Effector CD8-positive, alpha-beta T cell (primary cell): Measurements from ENCODE around the gene TVP23B.
"Not testable (repeated sequence)": the region's sequence is repeated elsewhere in the genome, so short reads cannot be mapped to it uniquely, and the experiment has no call there.

Experiments used
- DNase-seq: peaks from one replicate; lab custom pipeline; 2025; lab: John Stamatoyannopoulos, UW

TVP23B gene

DNA sequence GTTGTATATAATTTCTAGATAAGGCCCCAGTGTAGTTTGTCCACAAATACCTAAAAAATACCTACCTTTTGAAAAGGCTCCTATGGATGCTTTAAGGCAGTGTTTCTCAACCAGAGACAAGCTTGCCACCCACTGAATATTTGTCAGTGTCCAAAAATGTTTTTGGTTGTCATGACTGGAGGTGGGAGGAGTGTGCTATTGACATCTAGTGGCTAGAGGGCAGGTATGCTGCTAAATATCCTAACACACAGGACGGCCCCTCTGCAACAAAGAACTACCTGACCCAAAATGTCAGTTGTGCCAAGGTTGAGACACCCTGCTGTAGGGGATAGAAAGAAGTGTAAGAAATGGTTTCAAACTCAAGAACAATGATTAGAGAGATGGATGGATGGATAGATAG, 10.4 kb downstream of the TVP23B start:
- DNase-seq: not testable (repeated sequence)

DNA sequence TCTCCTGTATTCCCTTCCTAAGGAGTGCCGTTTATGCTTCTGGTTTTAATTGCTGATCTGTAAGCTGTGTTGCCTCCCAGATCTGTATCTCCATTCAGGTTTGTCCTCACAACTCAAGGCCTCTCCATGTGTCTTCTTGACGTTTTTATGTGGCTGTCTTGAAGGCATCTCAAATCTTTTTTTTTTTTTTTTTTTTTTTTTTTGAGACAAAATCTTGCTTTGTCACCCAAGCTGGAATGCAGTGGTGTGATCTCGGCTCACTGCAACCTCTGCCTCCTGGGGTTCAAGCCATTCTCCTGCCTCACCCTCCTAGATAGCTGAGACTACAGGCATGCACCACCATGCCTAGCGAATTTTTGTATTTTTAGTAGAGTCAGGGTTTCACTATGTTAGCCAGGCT, 13.9 kb downstream of the TVP23B start:
- not testable (repeated sequence) for DNase-seq

DNA sequence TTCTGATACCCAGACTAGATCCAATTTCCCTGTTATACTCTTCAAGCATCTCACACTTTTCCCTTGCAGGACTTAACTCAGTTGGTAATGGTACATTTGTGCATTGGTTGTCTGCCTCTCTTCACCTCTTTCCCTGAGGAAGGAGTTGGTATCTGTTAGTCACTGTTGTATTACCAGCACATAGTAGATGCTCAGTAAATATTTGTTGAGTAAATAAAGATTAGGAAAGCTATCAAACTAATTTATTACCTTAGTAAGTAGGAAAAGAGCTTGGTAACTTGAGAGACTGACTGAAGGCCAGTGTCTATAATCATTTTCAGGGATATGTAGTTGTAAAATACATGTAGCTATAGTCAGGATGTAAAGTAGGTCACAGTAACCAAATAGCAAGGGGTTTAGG, 15.9 kb downstream of the TVP23B start:
- not testable (repeated sequence) for DNase-seq

DNA sequence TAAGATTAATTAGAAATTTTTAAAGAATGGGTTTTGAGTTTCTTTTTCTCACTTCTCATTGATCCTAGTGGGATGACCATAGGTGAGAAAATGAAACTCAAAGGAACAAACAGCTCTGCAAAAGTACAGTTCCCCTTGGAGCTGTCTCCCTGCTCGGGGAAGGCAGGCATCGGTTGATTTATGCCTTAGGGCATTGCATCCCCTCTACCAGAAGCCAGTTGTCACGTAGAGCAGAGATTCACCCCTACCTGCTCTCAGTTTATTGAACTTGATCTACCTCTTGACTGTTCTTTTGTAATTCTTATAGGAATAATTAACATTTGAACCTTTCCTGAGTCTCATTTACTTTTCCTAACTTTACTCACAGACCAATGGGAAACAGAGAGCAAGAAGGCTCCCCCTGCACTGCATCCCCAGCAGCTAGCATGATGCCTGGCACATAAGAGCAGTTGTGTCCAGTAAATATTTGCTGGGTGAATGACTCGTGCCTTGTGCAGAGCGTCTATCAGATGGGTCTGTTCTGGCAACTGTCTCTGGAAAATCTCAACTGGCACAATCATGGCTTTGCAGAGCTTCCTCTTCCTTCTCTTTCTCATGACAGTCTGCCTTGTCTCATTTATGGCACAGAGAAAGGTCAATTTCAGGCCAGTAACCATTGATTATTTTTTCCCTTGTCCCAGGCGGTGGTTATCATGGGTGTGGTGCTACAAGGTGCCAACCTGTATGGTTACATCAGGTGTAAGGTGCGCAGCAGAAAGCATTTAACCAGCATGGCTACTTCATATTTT, 22.7 kb downstream of the TVP23B start:
- DNase-seq: not testable (repeated sequence)

DNA sequence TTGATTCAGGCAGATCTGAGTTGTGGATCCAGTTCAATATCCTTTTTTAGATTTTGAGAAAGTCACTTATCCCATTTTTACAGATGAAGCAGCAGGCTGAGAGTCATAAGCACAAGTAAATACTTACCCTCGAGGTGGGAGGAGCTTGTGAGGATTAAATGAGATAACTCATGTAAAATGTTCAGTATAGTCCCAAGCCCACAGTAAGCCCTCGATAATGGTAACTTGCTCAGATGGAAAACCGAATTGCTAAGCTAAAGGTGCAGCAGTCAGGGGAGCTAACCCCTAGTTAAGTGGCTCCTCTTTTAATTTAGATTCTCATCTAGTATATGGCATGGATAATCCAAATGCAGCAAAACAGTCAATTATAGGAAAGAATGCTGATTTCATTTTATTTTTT, 34.9 kb downstream of the TVP23B start:
- not testable (repeated sequence) for DNase-seq

DNA sequence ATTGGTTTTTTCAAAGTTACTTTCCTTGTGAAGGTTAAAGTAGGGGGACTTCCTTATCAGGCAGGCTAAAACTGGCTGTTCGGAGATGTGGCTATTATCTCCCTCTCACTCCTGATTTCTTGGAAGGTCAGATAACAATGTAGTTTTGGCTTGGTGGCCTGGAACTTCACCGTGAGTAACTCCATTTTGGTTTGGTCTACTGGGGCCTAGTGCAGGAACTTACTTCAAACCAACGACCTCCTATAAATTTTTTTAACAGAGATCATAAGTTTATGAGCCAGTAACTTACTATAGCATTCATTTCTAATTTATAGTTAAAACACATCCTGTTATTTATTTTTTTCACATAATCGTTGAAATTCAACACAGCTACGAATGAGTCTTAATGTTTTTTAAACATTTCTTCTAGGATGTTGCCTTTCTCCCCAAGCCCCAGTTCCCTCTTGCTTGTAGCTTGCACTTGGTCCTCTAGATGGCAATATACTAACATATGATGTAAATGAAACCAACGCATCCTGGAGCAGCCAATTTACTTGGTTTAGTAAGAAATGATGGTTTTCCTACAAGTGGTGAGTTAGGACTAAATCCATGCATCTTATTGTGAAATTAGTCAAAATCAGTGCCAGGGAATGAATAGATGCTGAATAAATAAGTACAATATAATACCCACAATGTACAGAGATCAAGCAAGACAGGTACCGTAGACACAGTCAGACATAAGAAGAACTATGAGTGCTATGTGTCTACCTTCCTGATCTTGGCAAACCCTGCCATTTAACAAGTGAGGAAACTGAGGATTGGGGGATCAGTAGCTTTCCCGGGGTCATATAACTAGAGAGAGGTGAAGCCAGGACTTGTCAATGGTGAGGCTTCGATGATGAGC, 35.7 kb downstream of the TVP23B start:
- DNase-seq: not testable (repeated sequence)

DNA sequence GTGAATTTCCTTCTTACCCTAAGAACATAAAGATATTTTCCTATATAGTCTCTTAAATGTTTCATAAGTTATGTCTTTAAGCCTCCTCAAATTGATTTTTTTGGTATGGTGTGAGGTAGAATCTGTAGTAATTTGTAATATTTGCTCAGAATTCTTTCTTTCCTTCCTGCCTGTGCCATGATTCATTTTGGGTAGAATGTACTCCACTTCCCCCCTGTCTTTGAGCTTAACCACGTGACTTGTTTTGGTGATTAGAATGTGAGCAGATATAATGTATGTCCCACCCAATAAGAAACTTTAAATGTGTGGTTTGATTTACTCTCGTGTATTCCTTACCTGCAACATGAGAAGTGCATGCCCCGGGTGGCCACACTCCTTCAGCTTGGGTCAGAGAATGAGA, 40.4 kb downstream of the TVP23B start:
- not testable (repeated sequence) for DNase-seq

DNA sequence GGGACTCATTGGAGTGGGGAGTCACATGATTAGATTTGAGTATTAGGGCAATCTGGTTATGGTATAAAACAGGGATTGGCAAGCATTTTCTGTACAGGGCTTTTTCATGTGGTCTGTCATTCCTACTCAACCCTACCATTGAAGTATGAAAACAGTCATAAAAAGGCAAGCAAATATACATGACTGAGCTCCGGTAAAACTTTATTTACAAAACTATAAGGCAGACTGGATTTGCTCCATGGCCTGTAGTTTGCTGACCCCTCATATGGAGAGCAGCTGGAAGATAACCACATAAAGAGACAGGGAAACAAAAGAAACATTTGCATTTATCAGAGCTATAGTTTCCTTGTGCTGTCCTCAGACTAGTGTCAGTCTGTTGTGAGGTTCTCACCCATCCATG, 46.6 kb downstream of the TVP23B start:
- not testable (repeated sequence) for DNase-seq

DNA sequence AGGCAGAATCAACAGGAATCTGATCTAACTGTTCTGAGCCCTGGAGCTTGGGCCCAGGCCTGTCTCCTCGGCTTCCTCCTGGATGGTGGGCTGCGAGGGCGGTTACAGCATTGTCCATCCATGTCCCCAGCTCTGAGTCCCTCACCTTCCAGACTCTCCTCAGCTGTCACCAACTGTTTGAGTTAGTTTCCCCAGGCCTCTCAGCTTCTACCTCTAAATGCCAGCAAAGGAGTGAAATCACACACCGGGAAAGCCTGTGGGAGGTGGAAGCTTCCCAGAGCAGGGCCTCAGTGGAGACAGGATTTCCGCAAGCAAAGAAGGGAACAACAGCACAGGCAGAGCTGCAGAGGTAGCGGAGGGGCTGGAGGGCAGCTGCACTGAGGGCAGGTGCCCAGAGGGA, 67.5 kb downstream of the TVP23B start:
- DNase-seq: no peak

DNA sequence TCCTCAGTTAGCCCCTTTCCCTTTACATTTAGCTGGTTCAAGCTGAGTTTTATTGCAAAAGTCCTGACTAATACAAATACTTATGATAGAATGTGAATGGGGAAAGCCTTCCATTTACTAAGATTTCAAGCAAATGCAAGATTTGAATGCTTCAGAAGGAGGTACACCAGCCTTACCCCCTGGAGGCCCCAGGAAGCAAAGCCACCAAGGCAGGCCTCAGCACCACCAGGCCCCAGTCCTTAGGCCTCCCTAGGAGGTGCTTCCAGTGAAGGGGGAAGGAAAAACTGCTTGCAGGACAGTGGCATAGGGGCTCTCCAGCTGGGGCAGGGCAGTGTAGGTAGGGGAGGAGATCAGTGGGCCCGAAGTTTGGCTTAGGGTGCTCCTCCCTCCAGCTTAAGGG, 69.7 kb downstream of the TVP23B start:
- no peak for DNase-seq

DNA sequence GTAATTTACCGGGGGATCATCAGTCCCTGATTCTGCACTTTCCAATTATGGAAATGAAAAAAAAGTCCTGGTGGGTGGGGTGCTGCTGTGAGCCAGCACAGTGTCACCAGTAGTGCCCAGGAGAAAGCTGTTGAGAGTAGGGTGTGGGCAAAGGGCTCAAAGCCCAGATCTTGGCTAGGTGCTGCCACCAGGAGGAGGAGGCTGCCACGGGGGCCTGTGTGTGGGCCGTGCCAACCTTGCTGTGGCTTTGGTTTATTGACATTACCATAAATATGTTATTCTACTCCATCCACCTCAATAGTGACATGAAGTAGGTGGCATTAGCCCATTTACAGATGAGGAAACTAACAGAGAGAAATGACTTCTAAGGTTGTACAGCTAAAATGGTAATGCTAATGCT, 70.2 kb downstream of the TVP23B start:
- DNase-seq: no peak

DNA sequence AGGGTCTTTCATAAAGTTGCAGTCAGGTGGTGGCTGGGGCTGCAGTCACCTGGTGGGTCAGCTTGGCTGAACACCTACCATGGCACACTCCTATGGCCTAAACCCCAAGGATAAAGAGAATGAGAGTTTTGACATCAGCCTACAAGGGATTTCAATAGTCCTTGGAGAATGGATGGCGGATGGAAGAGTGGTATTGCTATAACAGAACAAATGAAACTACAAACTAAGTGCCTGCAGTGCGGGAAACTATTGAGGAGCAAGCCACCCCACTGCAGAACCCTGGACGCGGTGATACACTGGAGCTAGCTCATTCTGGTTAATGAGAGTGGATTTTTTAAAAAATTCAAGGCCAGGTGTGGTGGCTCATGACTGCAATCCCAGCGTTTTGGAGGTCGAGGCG, 74.0 kb downstream of the TVP23B start:
- no peak for DNase-seq

DNA sequence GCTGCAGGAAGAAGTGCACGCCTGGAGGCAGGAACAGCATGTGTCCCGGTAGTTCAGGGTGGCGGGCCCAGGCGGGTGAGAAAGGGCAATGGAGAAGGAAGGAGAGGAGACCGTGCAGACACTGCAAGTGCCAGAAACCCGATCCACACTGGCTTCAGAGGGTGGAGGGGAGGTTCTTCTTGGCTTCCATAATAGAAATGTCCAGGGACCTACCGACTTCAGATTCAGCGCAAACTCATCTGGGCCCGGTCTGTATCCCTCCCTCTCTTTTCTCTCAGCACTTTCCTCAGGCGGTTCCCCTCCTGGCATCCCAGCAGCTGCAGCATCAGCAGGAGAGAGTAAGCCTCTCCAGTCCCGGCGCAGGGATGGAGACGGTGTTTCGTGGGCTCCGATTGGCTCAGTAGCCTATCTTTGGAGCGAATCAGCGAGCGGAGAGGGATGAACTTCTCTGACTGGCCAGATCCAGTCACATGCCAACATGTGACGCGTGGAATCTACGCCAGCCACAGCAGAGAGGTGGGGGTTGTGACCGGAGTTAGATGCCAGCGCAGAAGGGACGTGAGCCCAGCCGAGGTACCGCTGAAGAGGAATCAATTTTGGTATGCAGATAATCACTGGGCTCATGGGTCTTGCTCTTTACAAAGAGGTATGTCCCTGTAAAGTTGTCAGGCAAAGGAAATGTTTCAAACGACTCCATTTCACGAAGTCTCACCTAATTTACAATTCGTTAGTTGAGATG, 75.0 kb downstream of the TVP23B start:
- peak; percentile 81 for DNase-seq
